GM19395 (cell line): ENCODE data around the gene CHCHD10.
A peak's percentile ranks its signal among the peaks of the same experiment; 100 is the strongest.

ENCODE experiments used
- ATAC-seq: cut with Tn5 transposase; IDR thresholded peaks from one replicate; pipeline ENCODE4 v1.9.1; 2021; ENCODE audit warnings: mild to moderate bottlenecking, moderate library complexity; ENCODE audit not compliant: unreplicated experiment

CHCHD10 gene

GRCh38 chr22:23787910-23788309, 20.1 kb upstream of the CHCHD10 start:
- no peak for ATAC-seq

GRCh38 chr22:23787600-23787896, 19.8 kb upstream of the CHCHD10 start:
- ATAC-seq, result peak; percentile 22

- ATAC-seq, result peak; percentile 67
Measured at GRCh38 chr22:23786752-23787599, 19.2 kb upstream of the CHCHD10 start, which contains the start of gene SMARCB1. TSS of gene SMARCB1 (plus strand) at chr22:23786966. CDS start at chr22:23787170, 204 bp downstream.

- no peak for ATAC-seq
Measured at GRCh38 chr22:23786261-23786710, 18.5 kb upstream of the CHCHD10 start.

- no peak for ATAC-seq
Measured at GRCh38 chr22:23784215-23784732, 16.5 kb upstream of the CHCHD10 start.

GRCh38 chr22:23783265-23784150, 15.7 kb upstream of the CHCHD10 start:
- no peak for ATAC-seq

GRCh38 chr22:23782703-23783102, 14.9 kb upstream of the CHCHD10 start:
- no peak for ATAC-seq

GRCh38 chr22:23782252-23782651, 14.5 kb upstream of the CHCHD10 start:
- ATAC-seq, result no peak

GRCh38 chr22:23781511-23782183, 13.9 kb upstream of the CHCHD10 start:
- ATAC-seq, result no peak

- no peak for ATAC-seq
Measured at GRCh38 chr22:23781065-23781464, 13.3 kb upstream of the CHCHD10 start.

GRCh38 chr22:23780146-23780748, 12.5 kb upstream of the CHCHD10 start:
- no peak for ATAC-seq

- ATAC-seq, result no peak
Measured at GRCh38 chr22:23779731-23780130, 12.0 kb upstream of the CHCHD10 start.

- ATAC-seq, result no peak
Measured at GRCh38 chr22:23779083-23779482, 11.3 kb upstream of the CHCHD10 start.

- ATAC-seq, result no peak
Measured at GRCh38 chr22:23778577-23778900, 10.8 kb upstream of the CHCHD10 start.

GRCh38 chr22:23777776-23778576, 10.2 kb upstream of the CHCHD10 start:
- no peak for ATAC-seq

GRCh38 chr22:23775779-23776375, 8.1 kb upstream of the CHCHD10 start:
- no peak for ATAC-seq

- no peak for ATAC-seq
Measured at GRCh38 chr22:23774922-23775436, 7.2 kb upstream of the CHCHD10 start.

GRCh38 chr22:23774114-23774921, 6.5 kb upstream of the CHCHD10 start:
- ATAC-seq, result no peak
